NCI-H82 (cell line): ENCODE results near the gene PGBD5.

ENCODE experiments used
- DNase-seq: peaks from one replicate; lab custom pipeline; 2025; lab: John Stamatoyannopoulos, UW

The PGBD5 gene

GRCh38 chr1:230348386-230349019 is 77.6 kb downstream of the PGBD5 start:
- no peak for DNase-seq

DNA sequence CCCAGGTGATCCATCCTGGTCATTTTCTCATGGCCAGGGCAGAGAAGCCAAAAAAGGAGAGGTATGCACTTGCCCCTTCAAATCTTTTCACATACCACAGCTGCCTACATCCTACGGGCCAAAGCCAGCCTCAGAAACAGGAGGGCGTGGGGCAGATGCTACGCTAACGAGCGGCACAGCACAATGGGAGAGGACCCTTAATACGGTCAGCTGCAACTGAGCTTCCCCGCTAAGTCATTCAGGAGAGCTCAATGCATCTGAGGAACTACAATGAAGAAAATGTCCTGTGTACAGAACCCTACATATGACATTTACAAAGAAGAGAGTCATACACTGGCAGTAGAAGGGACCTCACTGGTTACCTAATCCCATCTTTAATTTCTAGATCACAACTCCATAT is 78.2 kb downstream of the PGBD5 start:
- no peak for DNase-seq

- no peak for DNase-seq
These were observed 80.8 kb downstream of the PGBD5 start for GRCh38 chr1:230345139-230345885.

DNA sequence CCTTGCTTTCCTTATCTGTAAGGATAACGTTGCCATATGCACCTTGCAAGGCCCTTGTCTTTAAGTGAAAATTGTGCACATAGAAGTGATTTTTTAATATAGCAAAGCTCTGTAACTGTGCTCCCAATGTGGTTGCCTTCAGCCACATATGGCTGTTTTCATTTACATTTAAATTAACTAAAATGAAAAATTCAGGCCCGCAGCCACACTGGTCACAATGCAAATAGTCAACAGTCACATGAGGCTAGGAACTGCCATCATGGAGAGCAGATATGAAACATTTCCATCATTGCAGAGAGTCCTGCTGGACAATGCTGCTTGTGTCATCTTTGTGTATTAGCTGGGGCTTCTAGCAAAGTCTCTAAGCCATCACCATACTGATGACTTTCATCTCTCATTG is 83.4 kb downstream of the PGBD5 start:
- no peak for DNase-seq

- peak; percentile 45 for DNase-seq
These were observed 84.1 kb downstream of the PGBD5 start for GRCh38 chr1:230342019-230342418.

- no peak for DNase-seq
These were observed 85.0 kb downstream of the PGBD5 start for GRCh38 chr1:230341162-230341546.

GRCh38 chr1:230340526-230341161 is 85.5 kb downstream of the PGBD5 start:
- DNase-seq, result no peak

DNA sequence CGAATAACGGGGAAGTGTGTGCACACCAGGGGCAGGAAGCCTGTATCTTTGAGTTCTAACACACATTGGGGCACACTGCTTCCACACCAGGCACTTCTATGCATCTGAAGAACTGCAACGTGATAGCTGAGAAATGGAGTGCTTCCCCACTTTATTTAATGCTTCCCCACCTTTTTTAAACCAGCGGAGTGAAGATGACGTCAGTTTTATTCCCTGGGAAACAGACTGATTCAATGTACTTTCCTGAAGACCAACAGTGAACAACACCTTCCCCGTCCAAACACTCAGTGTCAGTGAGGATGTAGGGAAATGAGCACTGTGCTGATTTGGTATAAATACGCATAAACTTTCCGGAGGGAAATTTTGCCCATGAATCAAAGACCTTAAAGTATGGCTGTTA is 87.1 kb downstream of the PGBD5 start:
- DNase-seq, result no peak

GRCh38 chr1:230337266-230337665 is 88.9 kb downstream of the PGBD5 start:
- DNase-seq, result no peak

- DNase-seq, result peak; percentile 27
These were observed 90.1 kb downstream of the PGBD5 start for GRCh38 chr1:230335861-230336522.

- no peak for DNase-seq
These were observed 91.7 kb downstream of the PGBD5 start for GRCh38 chr1:230334447-230334837.

GRCh38 chr1:230333590-230334446 is 92.3 kb downstream of the PGBD5 start:
- no peak for DNase-seq

GRCh38 chr1:230332575-230333066 is 93.5 kb downstream of the PGBD5 start:
- no peak for DNase-seq

GRCh38 chr1:230332061-230332460 is 94.1 kb downstream of the PGBD5 start:
- DNase-seq, result no peak

GRCh38 chr1:230330157-230330556 is 96.0 kb downstream of the PGBD5 start:
- no peak for DNase-seq

DNA sequence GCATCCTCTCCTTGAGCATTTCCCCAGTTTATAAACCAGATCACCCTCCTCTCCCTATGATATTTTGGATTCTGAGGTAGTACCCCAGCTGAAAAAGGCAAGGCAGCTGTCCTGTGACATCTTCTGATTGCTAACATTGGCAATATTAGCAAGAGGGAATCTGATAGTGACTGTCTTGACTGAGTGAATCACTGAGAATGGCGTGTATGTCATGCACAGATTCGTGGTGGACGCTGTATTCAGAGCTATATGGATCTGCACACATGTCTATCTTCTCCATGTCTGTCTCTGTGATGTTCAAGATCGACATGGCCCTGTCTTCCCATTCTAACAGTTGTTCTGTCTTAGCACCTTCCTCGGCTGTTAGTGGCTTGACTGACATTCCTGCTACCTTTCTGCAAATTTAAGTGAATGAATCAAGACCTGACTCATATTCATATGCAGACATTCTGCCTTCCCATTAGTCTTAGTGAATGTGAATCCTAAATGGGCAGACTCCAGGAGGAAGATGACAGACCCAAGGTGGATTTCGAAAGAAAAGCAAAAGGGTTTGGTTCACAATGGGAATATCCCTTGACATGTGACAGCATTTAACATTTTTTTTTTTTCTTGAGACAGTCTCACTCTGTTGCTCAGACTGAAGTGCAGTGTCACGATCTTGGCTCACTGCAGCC is 97.7 kb downstream of the PGBD5 start:
- no peak for DNase-seq

- no peak for DNase-seq
These were observed 98.2 kb downstream of the PGBD5 start for GRCh38 chr1:230327892-230328284.

DNA sequence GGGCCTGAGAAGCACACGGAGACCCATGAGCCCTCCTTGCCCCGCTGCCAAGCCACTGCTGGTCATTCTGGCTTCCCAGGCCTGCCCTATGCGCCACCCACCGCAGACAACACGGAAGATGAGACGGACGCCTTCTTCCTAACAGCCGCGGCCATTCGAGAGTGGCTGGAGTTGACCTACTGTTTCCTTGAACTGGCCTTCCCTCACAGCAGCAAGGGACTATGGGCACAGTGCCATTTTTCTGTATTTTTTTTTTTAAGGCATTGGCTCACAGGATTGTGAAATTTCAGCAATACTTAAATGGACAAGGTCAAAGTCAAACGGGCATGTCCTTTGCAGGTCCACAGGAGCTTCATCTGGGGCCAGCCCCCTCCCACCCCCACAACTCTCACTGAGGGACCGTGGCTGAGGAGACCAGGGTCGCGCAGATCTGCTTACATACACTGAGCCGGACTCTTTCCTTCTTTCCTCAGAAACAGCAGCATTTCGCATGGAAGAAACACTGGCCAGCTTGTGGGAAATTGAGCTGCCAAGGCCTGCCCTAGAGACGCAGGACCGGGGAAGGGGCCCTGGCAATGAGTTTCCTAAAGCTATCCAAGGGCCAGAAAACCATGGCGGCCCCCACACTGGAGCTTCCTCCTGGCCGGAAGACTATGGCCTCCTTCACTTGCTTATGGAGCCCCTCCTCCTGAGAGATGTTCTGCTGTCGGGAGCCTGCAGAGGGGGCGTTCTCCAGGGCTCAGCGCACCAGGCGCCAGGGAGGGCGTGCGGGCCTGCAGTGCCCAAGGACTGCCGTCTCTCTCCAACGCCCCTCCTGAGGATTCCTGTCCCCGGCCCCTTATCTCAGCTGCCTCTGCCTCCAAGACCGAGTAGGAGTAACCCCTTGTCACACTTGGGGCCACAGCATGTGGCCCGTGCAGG is 98.9 kb downstream of the PGBD5 start:
- DNase-seq, result no peak

DNA sequence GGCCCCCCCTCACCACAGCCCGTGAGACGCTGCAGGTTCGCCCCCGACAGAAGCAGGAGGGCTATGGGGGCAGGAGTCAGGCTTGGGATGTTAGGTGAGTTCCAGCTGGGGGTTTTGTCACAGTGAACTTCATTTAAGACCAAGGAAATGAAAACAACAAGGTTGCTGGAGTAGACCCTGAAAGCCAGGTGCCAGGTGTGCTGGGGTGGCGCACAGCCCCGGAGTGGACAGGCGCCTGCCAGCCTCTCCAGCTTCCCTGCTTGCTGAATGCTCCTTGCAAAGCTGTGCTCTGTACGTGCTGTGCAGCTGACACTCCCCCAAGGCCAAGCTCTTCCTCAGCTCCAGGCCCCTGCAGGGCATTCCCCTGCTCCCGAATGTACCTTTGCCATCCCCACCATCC is 102.4 kb downstream of the PGBD5 start:
- DNase-seq, result no peak

DNA sequence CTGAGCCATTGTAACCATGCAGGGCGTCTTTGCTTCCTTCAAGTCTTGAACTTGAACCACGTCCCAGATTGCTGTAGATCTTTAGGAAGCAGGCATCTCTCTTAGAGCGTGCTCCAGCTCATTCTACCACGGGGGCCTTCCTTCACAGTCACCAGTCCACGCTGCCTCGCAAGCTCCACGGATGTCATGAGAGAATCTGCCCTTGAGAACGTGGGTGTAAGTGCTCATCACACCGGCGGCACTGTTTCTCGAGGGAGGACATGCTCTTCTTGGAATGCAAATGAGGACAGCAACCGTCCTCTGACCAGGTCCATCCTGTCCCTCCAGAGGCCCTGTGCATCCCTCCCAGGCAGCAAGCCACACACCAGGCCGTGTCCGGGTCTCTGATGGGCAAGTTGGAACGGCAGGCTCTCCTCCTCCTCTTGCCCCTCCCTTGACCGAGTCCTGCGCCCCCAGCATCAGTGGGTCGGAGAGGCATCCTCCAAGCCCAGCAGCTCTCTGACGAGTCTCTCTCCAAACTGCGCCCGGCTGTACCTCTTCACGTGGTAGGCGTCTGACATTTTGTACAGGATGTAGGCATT is 103.1 kb downstream of the PGBD5 start:
- no peak for DNase-seq
